OCI-LY1 (cell line): ENCODE measurements around the gene SYT6.

Experiments
- H2AFZ ChIP-seq: fragments of 200-600 bp; sonication (generic), shearing (Covaris generic); 2 replicates; pipeline ENCODE4 v1.6.0; 2014; ENCODE audit warnings: antibody characterized with exemption, mild to moderate bottlenecking, low read length
- H3F3A ChIP-seq: fragments of 200-600 bp; sonication (generic), shearing (Covaris generic); 2 replicates; pipeline ENCODE4 v1.6.0; 2014; ENCODE audit warnings: mild to moderate bottlenecking, antibody characterized with exemption, low read length, moderate library complexity; ENCODE audit not compliant: insufficient read depth
- H3K27ac ChIP-seq: fragments of 200-600 bp; sonication (generic); 2 replicates; pipeline ENCODE4 v1.5.1; 2014; ENCODE audit warnings: low read length, mixed run types, mild to moderate bottlenecking, low read depth; ENCODE audit not compliant: poor library complexity, severe bottlenecking
- H3K27me3 ChIP-seq: fragments of 200-600 bp; sonication (generic); 2 replicates; pipeline ENCODE4 v1.6.0; 2014; ENCODE audit warnings: antibody characterized with exemption, mild to moderate bottlenecking, low read length, moderate library complexity; ENCODE audit not compliant: insufficient read depth
- H3K36me3 ChIP-seq: fragments of 200-600 bp; sonication (generic); 2 replicates; pipeline ENCODE4 v1.6.1; 2014; ENCODE audit warnings: mild to moderate bottlenecking, antibody characterized with exemption, low read length, moderate library complexity, mixed read lengths; ENCODE audit not compliant: insufficient read depth
- H3K4me1 ChIP-seq: fragments of 200-600 bp; sonication (generic); 2 replicates; pipeline ENCODE4 v1.5.1; 2014; ENCODE audit warnings: mild to moderate bottlenecking, low read length, moderate library complexity; ENCODE audit not compliant: insufficient read depth, severe bottlenecking
- H3K4me2 ChIP-seq: fragments of 200-600 bp; sonication (generic), shearing (Covaris generic); 2 replicates; pipeline ENCODE4 v1.6.1; 2014; ENCODE audit warnings: low read length
- H3K4me3 ChIP-seq: fragments of 200-600 bp; sonication (generic); 2 replicates; pipeline ENCODE4 v1.5.1; 2014; ENCODE audit warnings: low read length, low read depth, mild to moderate bottlenecking, mixed read lengths; ENCODE audit not compliant: poor library complexity, severe bottlenecking
- H3K79me2 ChIP-seq: fragments of 200-600 bp; shearing (Covaris generic); 2 replicates; pipeline ENCODE4 v1.6.1; 2016; ENCODE audit warnings: mixed run types, low read length, mixed read lengths; ENCODE audit not compliant: insufficient read depth
- H3K9ac ChIP-seq: fragments of 200-600 bp; sonication (generic), shearing (Covaris generic); 2 replicates; pipeline ENCODE4 v1.6.1; 2014; ENCODE audit warnings: mild to moderate bottlenecking, low read length, mixed read lengths
- H3K9me2 ChIP-seq: fragments of 200-600 bp; sonication (generic), shearing (Covaris generic); 2 replicates; pipeline ENCODE4 v1.6.1; 2014; ENCODE audit warnings: low read depth, mild to moderate bottlenecking, low read length, mixed read lengths
- H3K9me3 ChIP-seq: fragments of 200-600 bp; shearing (Covaris generic); 2 replicates; pipeline ENCODE4 v1.6.1; 2014; ENCODE audit warnings: low read length, mixed read lengths
- H4K20me1 ChIP-seq: fragments of 200-600 bp; sonication (generic), shearing (Covaris generic); 2 replicates; pipeline ENCODE4 v1.6.0; 2016; ENCODE audit warnings: mild to moderate bottlenecking, low read length; ENCODE audit not compliant: insufficient read depth
- EZH2 ChIP-seq: fragments of 200-600 bp; sonication (generic), shearing (Covaris generic); IDR thresholded peaks from 2 replicates; pipeline ENCODE4 v1.8.0; 2017; ENCODE audit warnings: borderline replicate concordance, mixed run types, mild to moderate bottlenecking, antibody characterized with exemption, low read length, moderate library complexity, mixed read lengths
- TF ChIP-seq, protein P1 (sequence below): fragments of 200-600 bp; sonication (generic), shearing (Covaris generic); IDR thresholded peaks from 2 replicates; pipeline ENCODE4 v1.5.1; 2017; ENCODE audit warnings: mild to moderate bottlenecking, antibody characterized with exemption, low read length, moderate library complexity, mixed read lengths

Gene SYT6

GRCh38 chr1:114118351-114118990, 35.2 kb downstream of the SYT6 start:
- H3K36me3 ChIP-seq: no peaks in the 10 kb centered on the region
- no peak overlapping the region for H3K27ac ChIP-seq
- no peak overlapping the region for H3K4me3 ChIP-seq
- no peak overlapping the region for H3K4me2 ChIP-seq
- no peak for TF ChIP-seq EZH2
- TF ChIP-seq, protein P1, sequence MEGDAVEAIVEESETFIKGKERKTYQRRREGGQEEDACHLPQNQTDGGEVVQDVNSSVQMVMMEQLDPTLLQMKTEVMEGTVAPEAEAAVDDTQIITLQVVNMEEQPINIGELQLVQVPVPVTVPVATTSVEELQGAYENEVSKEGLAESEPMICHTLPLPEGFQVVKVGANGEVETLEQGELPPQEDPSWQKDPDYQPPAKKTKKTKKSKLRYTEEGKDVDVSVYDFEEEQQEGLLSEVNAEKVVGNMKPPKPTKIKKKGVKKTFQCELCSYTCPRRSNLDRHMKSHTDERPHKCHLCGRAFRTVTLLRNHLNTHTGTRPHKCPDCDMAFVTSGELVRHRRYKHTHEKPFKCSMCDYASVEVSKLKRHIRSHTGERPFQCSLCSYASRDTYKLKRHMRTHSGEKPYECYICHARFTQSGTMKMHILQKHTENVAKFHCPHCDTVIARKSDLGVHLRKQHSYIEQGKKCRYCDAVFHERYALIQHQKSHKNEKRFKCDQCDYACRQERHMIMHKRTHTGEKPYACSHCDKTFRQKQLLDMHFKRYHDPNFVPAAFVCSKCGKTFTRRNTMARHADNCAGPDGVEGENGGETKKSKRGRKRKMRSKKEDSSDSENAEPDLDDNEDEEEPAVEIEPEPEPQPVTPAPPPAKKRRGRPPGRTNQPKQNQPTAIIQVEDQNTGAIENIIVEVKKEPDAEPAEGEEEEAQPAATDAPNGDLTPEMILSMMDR: no peak
- no peaks in the 10 kb centered on the region for H3K9me2 ChIP-seq
- no peak overlapping the region for H3K9ac ChIP-seq
- H2AFZ ChIP-seq: no peak overlapping the region
- H3K27me3 ChIP-seq: 0 out of 2 replicates have a peak, but pooled peaks cover 5% of the 10 kb centered on the region
- no peaks in the 10 kb centered on the region for H3K79me2 ChIP-seq
- H4K20me1 ChIP-seq: no peaks in the 10 kb centered on the region
- no peaks in the 10 kb centered on the region for H3K4me1 ChIP-seq
- no peaks in the 10 kb centered on the region for H3K9me3 ChIP-seq
- no peaks in the 10 kb centered on the region for H3F3A ChIP-seq

DNA sequence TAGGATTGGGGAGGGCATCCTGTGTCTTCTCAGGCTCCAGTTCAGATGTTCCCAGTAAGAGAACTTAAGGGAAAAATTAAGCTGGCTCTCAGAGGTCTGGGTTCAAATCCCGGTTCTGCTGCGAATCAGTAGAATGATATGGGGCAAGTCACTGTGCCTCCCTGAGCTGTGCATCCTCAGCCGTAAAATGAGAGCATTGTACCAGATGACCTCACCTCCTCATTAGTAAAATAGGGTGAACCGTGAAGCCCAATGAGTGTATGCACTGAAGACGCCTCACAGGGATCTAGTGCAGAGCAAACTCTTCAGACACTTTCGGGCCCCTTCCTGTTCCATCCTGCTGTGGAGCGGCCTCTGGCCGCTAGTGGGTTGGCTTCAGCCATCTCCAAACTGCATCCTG, 36.0 kb downstream of the SYT6 start:
- H3K4me3 ChIP-seq: no peak overlapping the region
- H3K9me2 ChIP-seq: no peaks in the 10 kb centered on the region
- H3K4me1 ChIP-seq: no peaks in the 10 kb centered on the region
- H3K9me3 ChIP-seq: no peaks in the 10 kb centered on the region
- H3K27me3 ChIP-seq: 0 out of 2 replicates have a peak, but pooled peaks cover 5% of the 10 kb centered on the region
- no peak overlapping the region for H2AFZ ChIP-seq
- TF ChIP-seq, protein P1: no peak
- TF ChIP-seq EZH2: no peak
- H3F3A ChIP-seq: no peaks in the 10 kb centered on the region
- no peaks in the 10 kb centered on the region for H3K36me3 ChIP-seq
- no peak overlapping the region for H3K4me2 ChIP-seq
- no peaks in the 10 kb centered on the region for H4K20me1 ChIP-seq
- H3K9ac ChIP-seq: no peak overlapping the region
- H3K27ac ChIP-seq: no peak overlapping the region
- H3K79me2 ChIP-seq: no peaks in the 10 kb centered on the region

DNA sequence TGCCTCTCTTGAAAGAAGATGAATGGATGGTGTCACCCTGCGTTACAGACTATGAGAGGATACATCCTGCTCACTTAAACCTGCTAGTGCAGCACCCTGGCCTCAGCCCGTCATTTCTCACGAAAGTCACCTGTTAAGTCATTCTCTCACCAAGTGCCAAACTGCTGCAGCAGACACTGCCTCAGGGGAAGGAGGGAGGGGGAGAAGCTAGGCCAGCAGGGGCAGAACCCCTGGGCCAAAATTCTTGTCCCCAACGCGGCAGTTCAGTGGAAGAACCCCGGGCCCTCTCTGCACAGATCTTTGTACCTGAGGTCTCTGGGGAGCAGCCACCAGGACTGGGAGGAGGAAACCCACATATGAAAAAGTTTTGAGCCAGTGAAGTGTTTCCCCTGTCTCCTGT, 37.6 kb downstream of the SYT6 start:
- no peaks in the 10 kb centered on the region for H3K4me1 ChIP-seq
- H3F3A ChIP-seq: no peaks in the 10 kb centered on the region
- no peak overlapping the region for H3K4me3 ChIP-seq
- H3K9ac ChIP-seq: no peak overlapping the region
- H3K9me2 ChIP-seq: no peaks in the 10 kb centered on the region
- H3K27me3 ChIP-seq: 0 out of 2 replicates have a peak, but pooled peaks cover 5% of the 10 kb centered on the region
- H3K9me3 ChIP-seq: no peaks in the 10 kb centered on the region
- TF ChIP-seq EZH2: no peak
- TF ChIP-seq, protein P1: no peak
- no peak overlapping the region for H3K27ac ChIP-seq
- no peaks in the 10 kb centered on the region for H4K20me1 ChIP-seq
- no peak overlapping the region for H2AFZ ChIP-seq
- H3K79me2 ChIP-seq: no peaks in the 10 kb centered on the region
- no peaks in the 10 kb centered on the region for H3K36me3 ChIP-seq
- no peak overlapping the region for H3K4me2 ChIP-seq
